Endothelial cell of umbilical vein (primary cell): ENCODE results near the gene S100A13. TPM values are rescaled to one million over a fixed set of nuclear protein-coding genes. Genes with fewer than 3 reads are reported as not detected.

Source experiments
- BruUV-seq: library from RNA; stranded (reverse); fragments of 400-500 nt; replicated peaks from 2 replicates; lab custom pipeline; 2021; lab: Mats Ljungman, UMichigan
- CTCF ChIA-PET: fragments of 300-600, 350-600 bp; sonication (Branson Sonifier 250); formaldehyde crosslinking; loops from one replicate; lab custom pipeline; 2021; ENCODE audit warnings: antibody characterized with exemption, inconsistent platforms; lab: Charles Lee
- POLR2A ChIA-PET: fragments of 300-600, 350-600 bp; sonication (Branson Sonifier 250); formaldehyde crosslinking; loops from one replicate; lab custom pipeline; 2021; ENCODE audit warnings: antibody characterized with exemption, inconsistent platforms; lab: Charles Lee
- DNase-seq: peaks from one replicate; pipeline ENCODE4 v3.0.0-alpha.2; 2011; ENCODE audit warnings: low read depth, low spot score
- FAIRE-seq: peaks from 2 replicates; lab custom pipeline; 2011; peaks lifted over from hg19 to GRCh38; lab: Jason Lieb, UNC
- H2AFZ ChIP-seq: 2 replicates; pipeline ENCODE4 v1.6.0; 2012; ENCODE audit warnings: low read depth, low read length, control low read depth, inconsistent platforms
- H3K27ac ChIP-seq: 2 replicates; pipeline ENCODE4 v1.5.1; 2011; ENCODE audit warnings: low read depth, mild to moderate bottlenecking, control low read depth, low read length, moderate library complexity; ENCODE audit not compliant: insufficient read depth
- H3K27me3 ChIP-seq, 2 experiments: 2 replicates each; pipeline versions ENCODE4 v1.6.0 to v1.6.1; 2011; ENCODE audit warnings: low read length in 2 of 2, mixed read lengths in 1 of 2; ENCODE audit not compliant: control insufficient read depth in 2 of 2, insufficient read depth in 2 of 2
- H3K36me3 ChIP-seq, 2 experiments: 2 replicates in 1 of 2; 3 replicates in 1 of 2; pipeline ENCODE4 v1.5.1; 2011; ENCODE audit warnings: low read length in 2 of 2, mild to moderate bottlenecking in 1 of 2, moderate library complexity in 1 of 2; ENCODE audit not compliant: control insufficient read depth in 2 of 2, insufficient read depth in 2 of 2; ENCODE audit errors: extremely low read depth in 1 of 2
- H3K4me1 ChIP-seq: 3 replicates; pipeline ENCODE4 v1.5.1; 2011; ENCODE audit warnings: mild to moderate bottlenecking, low read length; ENCODE audit not compliant: control insufficient read depth, insufficient read depth; ENCODE audit errors: extremely low read depth
- H3K4me2 ChIP-seq: 2 replicates; pipeline ENCODE4 v1.6.1; 2011; ENCODE audit warnings: low read length, control low read depth, mixed read lengths; ENCODE audit not compliant: insufficient read depth
- H3K4me3 ChIP-seq, 3 experiments: fragments of 200-600 bp in 1 of 3; sonication (generic), shearing (Covaris generic) in 1 of 3; replicated peaks in 1 of 3; 2 replicates each; pipeline ENCODE4 v1.5.1; 2011 to 2016; ENCODE audit warnings: control low read depth in 3 of 3, low read length in 3 of 3, mild to moderate bottlenecking in 2 of 3, inconsistent platforms in 1 of 3, low read depth in 1 of 3, moderate library complexity in 1 of 3; ENCODE audit not compliant: insufficient read depth in 1 of 3
- H3K79me2 ChIP-seq: 2 replicates; pipeline ENCODE4 v1.6.0; 2012; ENCODE audit warnings: low read length, inconsistent platforms; ENCODE audit not compliant: control insufficient read depth, insufficient read depth
- H3K9ac ChIP-seq: replicated peaks from 2 replicates; pipeline ENCODE3; 2011; ENCODE audit warnings: low read length, control low read depth; ENCODE audit not compliant: insufficient read depth; ENCODE audit errors: extremely low read depth
- H3K9me1 ChIP-seq: replicated peaks from 3 replicates; pipeline ENCODE4 v1.6.0; 2011; ENCODE audit warnings: mild to moderate bottlenecking, low read length; ENCODE audit not compliant: control insufficient read depth, insufficient read depth; ENCODE audit errors: extremely low read depth
- H3K9me3 ChIP-seq: replicated peaks from 2 replicates; pipeline ENCODE4 v1.5.1; 2012; ENCODE audit warnings: low read length, inconsistent platforms; ENCODE audit not compliant: control insufficient read depth, insufficient read depth
- H4K20me1 ChIP-seq: replicated peaks from 2 replicates; pipeline ENCODE3; 2011; ENCODE audit warnings: mild to moderate bottlenecking, low read length; ENCODE audit not compliant: control insufficient read depth, insufficient read depth; ENCODE audit errors: extremely low read depth
- CTCF ChIP-seq, 2 donors: IDR thresholded peaks; 1 replicate in 1 of 2; 2 replicates in 1 of 2; pipeline ENCODE4 v1.5.1; 2011; ENCODE audit warnings: low read length in 2 of 2, mild to moderate bottlenecking in 2 of 2, moderate library complexity in 2 of 2, control low read depth in 1 of 2, inconsistent platforms in 1 of 2, low read depth in 1 of 2; ENCODE audit not compliant: insufficient read depth in 1 of 2; ENCODE audit errors: extremely low read depth in 1 of 2
- EZH2 ChIP-seq: IDR thresholded peaks from 2 replicates; pipeline ENCODE4 v1.6.1; 2012; ENCODE audit warnings: borderline replicate concordance, low read depth, mild to moderate bottlenecking, moderate library complexity, low read length, inconsistent platforms; ENCODE audit not compliant: severe bottlenecking
- FOS ChIP-seq: IDR thresholded peaks from 2 replicates; pipeline ENCODE4 v1.6.1; 2011; ENCODE audit warnings: mild to moderate bottlenecking, low read length, moderate library complexity, borderline replicate concordance; ENCODE audit not compliant: insufficient read depth
- GATA2 ChIP-seq: IDR thresholded peaks from 2 replicates; pipeline ENCODE4 v1.7.0; 2011; ENCODE audit warnings: low read depth, mild to moderate bottlenecking, moderate library complexity, mixed read lengths, low read length; ENCODE audit not compliant: insufficient read length, insufficient read depth
- JUN ChIP-seq: IDR thresholded peaks from 2 replicates; pipeline ENCODE4 v1.6.1; 2011; ENCODE audit warnings: borderline replicate concordance, low read depth; ENCODE audit not compliant: insufficient read length, insufficient read depth
- MAX ChIP-seq: IDR thresholded peaks from 2 replicates; pipeline ENCODE4 v1.6.1; 2011; ENCODE audit not compliant: insufficient read depth, insufficient read length
- MYC ChIP-seq: IDR thresholded peaks from one replicate; pipeline ENCODE4 v1.6.1; 2011; ENCODE audit warnings: mild to moderate bottlenecking, low read depth, low read length
- POLR2A ChIP-seq: IDR thresholded peaks from 2 replicates; pipeline ENCODE4 v1.6.1; 2012; ENCODE audit warnings: low read depth, mild to moderate bottlenecking, control low read depth, low read length
- POLR2AphosphoS5 ChIP-seq: IDR thresholded peaks from 2 replicates; pipeline ENCODE4 v1.6.1; 2012; ENCODE audit warnings: low read depth, mild to moderate bottlenecking, control low read depth, low read length, moderate library complexity; ENCODE audit not compliant: insufficient read depth
- dilution Hi-C: fragments of 300-500 bp; cut with MboI; formaldehyde crosslinking; loops from one replicate; pipeline ENCODE4 v1.15.0; 2019; ENCODE audit warnings: low sequenced_read_pairs; ENCODE audit not compliant: extremely low pct_ligation_motif_present
- intact Hi-C: fragments of 100-400 bp; cut with micrococcal nuclease; formaldehyde crosslinking; loops from one replicate; pipeline ENCODE4 v1.10.0; 2022
- polyA plus RNA-seq, 4 experiments: library from polyadenylated mRNA; depleted of rRNA in 3 of 4; stranded (reverse) in 3 of 4; unstranded in 1 of 4; fragments of >200 nt; gene quantifications; 2 replicates each; pipeline versions ENCODE4 v1.2.1 to v1.2.3, GENCODE V29; 2011 to 2012; ENCODE audit warnings: missing spikeins in 1 of 4
- total RNA-seq: library from RNA; stranded (reverse); gene quantifications from 2 replicates; pipeline ENCODE4 v1.2.3, GENCODE V29; 2021

The S100A13 gene
- total and polyA plus RNA-seq, 2 donors (not counting 3 experiments of a cell fraction or from before 2014, with no cell fraction given) = 155 to 360 TPM

- no peaks in the 10 kb centered on the region for H3K9me1 ChIP-seq
- H3K9me3 ChIP-seq = no peaks in the 10 kb centered on the region
- H3K27me3 ChIP-seq = no peaks in the 10 kb centered on the region
- ChIA-PET POLR2A (interaction anchor here (0.8 to 1.0 kb wide), 2 partner anchors 15 to 19 kb away, joined by 3 to 6 read pairs; partner anchors contain the start of gene CHTOP), CTCF (interaction anchor here (0.9 to 2.7 kb wide), 6 partner anchors 9 to 142 kb away, joined by 3 to 9 read pairs (median 4); partner anchors contain the start of genes CHTOP and S100A13)
- H3K4me1 ChIP-seq = peaks cover 8% of the 10 kb centered on the region
- TF ChIP-seq FOS = no peak
- TF ChIP-seq GATA2 = no peak
- no peak for TF ChIP-seq MAX
- TF ChIP-seq POLR2AphosphoS5 = no peak
- TF ChIP-seq CTCF (IDR thresholded peaks at IDR 0.05; ENCODE audit: extremely low read depth in 1 of 2, insufficient read depth in 1 of 2, low read depth in 1 of 2, low read length in 2 of 2) = no peak
- no peak for TF ChIP-seq POLR2A
- no peak for TF ChIP-seq EZH2
- TF ChIP-seq JUN = no peak
- TF ChIP-seq MYC = no peak
- no peak overlapping the region for H3K4me2 ChIP-seq
- BruUV-seq = no TSS peak
- H3K27ac ChIP-seq = no peak overlapping the region
- H2AFZ ChIP-seq = peak overlapping the region; percentile 29
- DNase-seq = peak; percentile 34
- FAIRE-seq = peak; percentile 78
- H4K20me1 ChIP-seq = no peaks in the 10 kb centered on the region
- intact Hi-C loops = no loop called here
- no peaks in the 10 kb centered on the region for H3K36me3 ChIP-seq
- H3K9ac ChIP-seq = no peak overlapping the region
- dilution Hi-C loops = no loop called here
- no peaks in the 10 kb centered on the region for H3K79me2 ChIP-seq
- H3K4me3 ChIP-seq = no peak overlapping the region
Measured at GRCh38 chr1:153652805-153653500, 25.6 kb upstream of the S100A13 start.
